Skeletal muscle satellite cell (primary cell): Measurements from ENCODE around the gene PPFIBP1.

Source experiments
- H3K27me3 ChIP-seq: 2 replicates; pipeline ENCODE4 v1.7.0; 2013; ENCODE audit warnings: low read length; ENCODE audit not compliant: control insufficient read depth, insufficient read depth
- H3K36me3 ChIP-seq: 2 replicates; pipeline ENCODE4 v1.7.0; 2013; ENCODE audit warnings: mild to moderate bottlenecking, control low read depth, low read length; ENCODE audit not compliant: insufficient read depth
- H3K4me1 ChIP-seq: 2 replicates; pipeline ENCODE4 v1.7.0; 2013; ENCODE audit warnings: low read length; ENCODE audit not compliant: control insufficient read depth, insufficient read depth
- H3K4me2 ChIP-seq: 2 replicates; pipeline ENCODE4 v1.7.0; 2013; ENCODE audit warnings: mild to moderate bottlenecking, low read length
- H3K4me3 ChIP-seq: 2 replicates; pipeline ENCODE4 v1.7.0; 2013; ENCODE audit warnings: low read length
- H3K9ac ChIP-seq: 2 replicates; pipeline ENCODE4 v1.7.0; 2013; ENCODE audit warnings: mild to moderate bottlenecking, low read depth, low read length, moderate library complexity
- H3K9me3 ChIP-seq: replicated peaks from 2 replicates; pipeline ENCODE4 v1.7.0; 2013; ENCODE audit warnings: mild to moderate bottlenecking, control low read depth, low read length

The PPFIBP1 gene

DNA sequence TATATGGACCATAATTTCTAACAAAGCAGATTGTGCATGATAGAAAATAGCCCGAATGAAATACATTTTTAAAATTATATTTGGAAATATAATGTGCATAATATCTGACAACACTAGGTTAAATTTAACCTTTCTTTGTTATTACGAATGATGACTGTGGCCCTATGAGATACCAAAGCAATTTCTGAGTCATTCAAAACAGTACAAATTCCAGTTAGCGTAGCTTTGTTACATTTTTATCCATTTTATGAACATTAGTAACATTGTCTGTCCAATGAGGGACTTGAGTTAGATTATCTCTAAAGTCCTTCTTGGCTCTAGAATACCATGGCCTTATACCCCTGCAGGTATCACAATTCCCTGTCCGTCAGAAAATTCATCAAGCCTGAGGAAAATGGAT is 133.3 kb downstream of the PPFIBP1 start:
- H3K9me3 ChIP-seq, result no peaks in the 10 kb centered on the region
- peaks cover 70% of the 10 kb centered on the region for H3K36me3 ChIP-seq
- H3K4me3 ChIP-seq, result no peak overlapping the region
- no peaks in the 10 kb centered on the region for H3K27me3 ChIP-seq
- no peak overlapping the region for H3K4me2 ChIP-seq
- H3K4me1 ChIP-seq, result no peaks in the 10 kb centered on the region
- no peak overlapping the region for H3K9ac ChIP-seq

DNA sequence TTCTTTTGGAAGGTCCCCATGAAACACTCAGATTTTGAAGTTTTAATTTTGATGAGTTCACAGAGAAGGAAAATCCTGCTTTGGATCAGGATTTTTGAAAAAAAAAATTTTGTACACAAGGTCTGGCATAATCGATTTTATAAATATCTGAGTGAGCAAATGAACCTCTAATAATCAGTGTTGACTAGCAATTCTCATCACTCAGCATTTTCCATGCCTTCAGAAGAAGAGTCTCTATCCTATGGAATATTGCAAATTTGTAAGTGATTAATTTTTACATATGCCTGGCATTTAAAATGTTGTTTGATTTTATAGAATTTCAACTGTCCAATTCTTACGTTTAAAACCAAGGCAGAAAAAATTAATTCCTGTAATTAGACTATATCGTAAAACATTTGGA is 141.7 kb downstream of the PPFIBP1 start:
- Histone ChIP-seq H3K9me3 (no peaks in the 10 kb centered on the region), H3K27me3 (no peaks in the 10 kb centered on the region), H3K4me2 (no peak overlapping the region), H3K36me3 (peaks cover 83% of the 10 kb centered on the region), H3K4me3 (no peak overlapping the region), H3K4me1 (peaks cover 15% of the 10 kb centered on the region), H3K9ac (no peak overlapping the region)

DNA sequence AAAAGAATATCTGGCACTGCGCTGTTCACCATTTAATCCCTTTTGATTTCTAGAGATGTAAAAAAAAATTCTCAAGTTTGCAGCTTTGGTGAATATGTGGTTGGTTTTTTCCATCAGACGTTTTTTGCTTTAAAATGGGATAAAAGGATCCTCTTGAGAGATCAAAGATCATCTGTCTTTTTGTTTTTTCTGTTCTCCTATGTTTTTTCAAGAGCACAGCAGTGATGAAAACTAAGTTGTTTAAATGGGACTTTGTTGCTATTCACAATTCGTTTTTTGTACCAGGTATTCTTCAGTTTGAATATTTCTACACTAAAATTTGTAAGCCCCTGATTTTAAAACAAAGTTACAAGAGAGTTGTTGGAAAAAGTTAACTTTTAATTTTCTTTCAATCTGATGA is 142.5 kb downstream of the PPFIBP1 start:
- Histone ChIP-seq H3K36me3 (peaks cover 83% of the 10 kb centered on the region), H3K9me3 (no peaks in the 10 kb centered on the region), H3K4me1 (peaks cover 15% of the 10 kb centered on the region), H3K4me2 (no peak overlapping the region), H3K4me3 (no peak overlapping the region), H3K27me3 (no peaks in the 10 kb centered on the region), H3K9ac (no peak overlapping the region)

DNA sequence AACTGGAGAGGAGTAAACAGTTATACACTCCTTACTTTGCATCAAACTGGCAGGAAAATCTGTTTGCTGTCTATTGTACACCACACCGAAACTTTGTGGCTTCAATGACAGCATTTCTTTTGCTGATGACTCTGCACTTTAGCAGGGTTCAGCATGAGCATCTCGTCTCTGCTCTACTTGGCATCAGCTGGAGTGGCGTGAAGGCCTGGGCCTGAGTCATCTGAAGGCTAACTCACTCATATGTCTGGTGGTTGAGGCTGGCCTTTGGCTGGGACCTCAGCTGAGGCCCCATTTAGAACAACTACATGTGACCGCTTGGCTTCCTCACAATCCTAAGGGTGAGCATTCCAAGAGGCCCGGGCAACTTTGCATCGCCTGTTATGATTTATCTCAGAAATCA is 143.5 kb downstream of the PPFIBP1 start:
- peaks cover 83% of the 10 kb centered on the region for H3K36me3 ChIP-seq

DNA sequence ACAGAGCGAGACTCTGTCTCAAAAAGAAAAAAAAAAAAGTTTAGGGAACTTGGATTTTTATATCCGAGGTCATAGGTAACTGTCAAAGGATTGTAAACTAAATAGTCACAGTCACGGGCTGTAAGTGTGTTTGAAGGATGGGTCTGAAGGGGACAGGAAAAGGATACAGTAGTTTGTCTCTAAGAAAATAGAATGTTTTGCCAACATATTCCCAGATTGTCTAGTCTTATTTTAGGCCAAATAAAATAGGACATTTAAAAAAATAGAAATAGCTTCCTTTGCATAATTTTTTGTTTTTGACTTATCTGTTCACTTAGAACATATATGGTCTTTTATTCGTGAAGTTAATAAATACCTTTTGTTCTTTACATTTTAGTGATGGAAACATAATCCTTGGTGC is 148.0 kb downstream of the PPFIBP1 start:
- H3K9ac ChIP-seq, result no peak overlapping the region
- H3K4me3 ChIP-seq, result no peak overlapping the region

More for the DNA sequence above, 143.5 kb downstream of the PPFIBP1 start:
- Histone ChIP-seq H3K9ac (no peak overlapping the region), H3K4me3 (no peak overlapping the region), H3K4me1 (peaks cover 15% of the 10 kb centered on the region), H3K9me3 (no peaks in the 10 kb centered on the region), H3K27me3 (no peaks in the 10 kb centered on the region), H3K4me2 (no peak overlapping the region)

DNA sequence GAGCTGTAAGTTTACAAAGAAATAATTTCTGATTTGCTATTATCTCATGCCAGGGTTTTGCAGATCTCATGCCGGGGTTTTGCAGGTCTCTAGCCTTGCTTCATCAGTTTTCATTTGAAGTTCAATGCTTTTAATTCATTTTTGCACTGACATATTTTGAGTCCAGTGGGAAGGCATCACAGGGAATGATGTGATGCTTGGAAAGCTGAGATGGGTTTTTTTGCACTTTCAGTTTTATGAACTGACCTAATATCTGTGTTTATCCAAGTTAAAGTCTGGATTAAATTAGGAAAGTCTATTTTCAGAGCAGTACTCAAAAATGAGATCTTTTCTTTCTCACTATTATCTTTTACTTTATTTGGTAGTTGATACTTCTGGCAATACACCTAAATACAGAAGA is 148.6 kb downstream of the PPFIBP1 start:
- Histone ChIP-seq H3K4me3 (no peak overlapping the region), H3K4me2 (no peak overlapping the region), H3K36me3 (peaks cover 84% of the 10 kb centered on the region), H3K9me3 (no peaks in the 10 kb centered on the region), H3K4me1 (peaks cover 7% of the 10 kb centered on the region), H3K27me3 (no peaks in the 10 kb centered on the region), H3K9ac (no peak overlapping the region)

More for the DNA sequence above, 148.0 kb downstream of the PPFIBP1 start:
- Histone ChIP-seq H3K36me3 (peaks cover 84% of the 10 kb centered on the region), H3K4me2 (no peak overlapping the region), H3K27me3 (no peaks in the 10 kb centered on the region), H3K9me3 (no peaks in the 10 kb centered on the region), H3K4me1 (peaks cover 12% of the 10 kb centered on the region)

DNA sequence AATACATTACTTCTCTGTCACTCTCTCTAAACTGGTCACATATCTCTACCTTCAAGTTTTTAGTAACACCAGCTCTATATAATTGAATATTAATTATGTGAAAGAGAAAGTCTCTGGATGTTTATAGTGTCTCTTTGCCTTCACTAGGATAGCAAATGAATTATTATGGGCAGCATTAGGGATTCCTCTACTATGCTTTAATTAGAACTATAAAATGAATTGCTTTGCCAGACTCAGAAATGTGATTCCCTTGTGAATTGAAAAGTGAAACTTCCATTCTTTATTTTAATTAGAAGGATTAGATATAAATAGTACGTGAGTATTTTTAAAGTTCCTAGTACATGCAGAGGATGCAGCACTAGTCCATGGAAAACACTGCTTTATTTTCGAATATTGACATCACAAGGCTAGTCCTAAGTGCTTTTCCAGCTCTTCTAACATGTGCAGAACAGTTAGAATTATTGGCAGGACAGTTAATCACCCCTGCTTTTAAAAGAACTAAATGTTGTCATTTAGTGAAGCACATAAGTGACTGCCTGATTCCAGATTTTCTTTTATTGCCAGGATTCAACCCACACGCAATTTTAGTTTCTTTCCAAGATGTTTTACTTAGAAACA is 149.2 kb downstream of the PPFIBP1 start:
- no peak overlapping the region for H3K9ac ChIP-seq
- no peaks in the 10 kb centered on the region for H3K27me3 ChIP-seq
- H3K36me3 ChIP-seq, result peaks cover 84% of the 10 kb centered on the region

DNA sequence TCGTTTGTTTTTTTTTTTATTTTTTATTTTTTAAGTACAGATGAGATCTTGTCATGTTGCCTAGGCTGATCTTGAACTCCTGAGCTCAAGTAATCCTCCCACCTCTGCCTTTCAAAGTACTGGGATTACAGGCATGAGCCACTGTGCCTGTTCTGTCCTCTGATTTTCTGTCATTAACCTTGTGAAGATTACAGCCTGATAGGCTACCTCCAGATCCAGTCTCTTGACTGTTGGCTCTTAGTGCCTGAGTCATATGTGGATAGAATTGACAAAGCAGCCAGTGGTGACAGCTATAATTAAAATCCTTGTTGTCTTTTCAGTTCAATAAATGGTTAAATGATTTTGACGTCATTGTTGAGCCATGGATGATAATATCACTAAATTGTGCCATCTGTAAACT is 151.0 kb downstream of the PPFIBP1 start:
- peaks cover 81% of the 10 kb centered on the region for H3K36me3 ChIP-seq

More for the DNA sequence above, 149.2 kb downstream of the PPFIBP1 start:
- H3K4me1 ChIP-seq, result peaks cover under 1% of the 10 kb centered on the region
- no peak overlapping the region for H3K4me3 ChIP-seq
- no peaks in the 10 kb centered on the region for H3K9me3 ChIP-seq
- no peak overlapping the region for H3K4me2 ChIP-seq

DNA sequence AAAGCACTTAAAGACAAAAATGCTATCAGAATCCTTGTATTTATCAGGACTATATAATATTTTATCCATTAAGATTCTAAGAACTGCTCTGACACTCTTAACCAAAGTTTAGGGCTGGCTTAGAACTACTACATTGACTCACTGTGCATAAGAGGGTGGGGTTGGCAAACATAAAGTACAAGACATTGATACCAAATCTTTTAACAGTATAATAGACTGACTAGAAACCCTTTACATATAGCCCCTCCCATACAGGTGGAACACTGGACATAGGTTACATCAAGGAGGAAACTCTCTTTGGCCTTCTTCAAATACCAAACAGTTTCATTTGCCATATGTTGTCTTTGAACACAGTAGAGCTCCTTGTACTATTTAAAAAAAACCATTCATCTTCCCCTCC is 156.6 kb downstream of the PPFIBP1 start:
- H3K9ac ChIP-seq, result no peak overlapping the region
- H3K4me2 ChIP-seq, result no peak overlapping the region
- H3K9me3 ChIP-seq, result no peaks in the 10 kb centered on the region
- no peak overlapping the region for H3K4me3 ChIP-seq
- no peaks in the 10 kb centered on the region for H3K27me3 ChIP-seq
- peaks cover 81% of the 10 kb centered on the region for H3K36me3 ChIP-seq
- H3K4me1 ChIP-seq, result no peaks in the 10 kb centered on the region

More for the DNA sequence above, 151.0 kb downstream of the PPFIBP1 start:
- H3K4me3 ChIP-seq, result no peak overlapping the region
- H3K4me1 ChIP-seq, result no peaks in the 10 kb centered on the region
- no peak overlapping the region for H3K4me2 ChIP-seq
- H3K9me3 ChIP-seq, result no peaks in the 10 kb centered on the region
- H3K27me3 ChIP-seq, result no peaks in the 10 kb centered on the region
- H3K9ac ChIP-seq, result no peak overlapping the region

DNA sequence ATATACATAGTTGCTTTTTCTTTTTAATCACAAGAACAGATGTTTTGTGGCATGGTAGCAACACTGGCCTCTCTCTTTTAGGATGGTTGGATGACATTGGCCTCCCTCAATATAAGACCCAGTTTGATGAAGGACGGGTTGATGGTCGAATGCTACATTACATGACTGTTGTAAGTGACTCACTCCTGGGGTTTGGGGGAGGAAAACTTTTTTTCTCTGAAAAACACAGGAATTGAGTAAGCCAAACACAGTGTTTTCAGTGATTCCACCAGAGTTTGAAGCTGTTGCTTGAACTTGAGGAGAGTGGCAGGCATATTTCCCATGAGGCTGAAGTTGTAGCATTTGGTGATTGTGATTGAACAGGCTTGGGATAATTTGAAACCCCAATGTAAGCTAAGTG is 158.5 kb downstream of the PPFIBP1 start:
- no peak overlapping the region for H3K4me2 ChIP-seq
- H3K4me3 ChIP-seq, result no peak overlapping the region
- H3K9me3 ChIP-seq, result no peaks in the 10 kb centered on the region
- H3K36me3 ChIP-seq, result peaks cover 78% of the 10 kb centered on the region
- H3K27me3 ChIP-seq, result no peaks in the 10 kb centered on the region
- no peaks in the 10 kb centered on the region for H3K4me1 ChIP-seq
- no peak overlapping the region for H3K9ac ChIP-seq

DNA sequence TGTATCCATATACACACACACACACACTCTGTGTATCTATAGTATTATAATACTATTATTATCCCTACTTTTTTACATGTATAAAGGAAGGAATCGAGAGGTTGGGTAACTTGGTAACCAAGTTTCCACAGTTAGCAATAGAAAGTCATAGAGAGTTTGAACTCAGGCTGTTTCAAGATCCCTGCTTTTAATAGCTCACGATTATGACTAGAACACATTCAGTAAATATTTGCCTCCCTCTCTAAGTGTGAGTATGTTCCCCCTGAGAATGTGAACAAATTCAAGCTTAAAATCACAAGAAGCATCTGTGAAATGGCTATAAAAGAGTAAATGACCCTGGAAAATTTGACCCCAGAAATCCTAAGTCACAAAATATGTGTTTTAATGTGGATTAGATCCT is 161.3 kb downstream of the PPFIBP1 start:
- Histone ChIP-seq H3K27me3 (no peaks in the 10 kb centered on the region), H3K36me3 (peaks cover 81% of the 10 kb centered on the region), H3K9me3 (no peaks in the 10 kb centered on the region), H3K4me3 (no peak overlapping the region), H3K4me1 (no peaks in the 10 kb centered on the region), H3K9ac (no peak overlapping the region), H3K4me2 (no peak overlapping the region)

DNA sequence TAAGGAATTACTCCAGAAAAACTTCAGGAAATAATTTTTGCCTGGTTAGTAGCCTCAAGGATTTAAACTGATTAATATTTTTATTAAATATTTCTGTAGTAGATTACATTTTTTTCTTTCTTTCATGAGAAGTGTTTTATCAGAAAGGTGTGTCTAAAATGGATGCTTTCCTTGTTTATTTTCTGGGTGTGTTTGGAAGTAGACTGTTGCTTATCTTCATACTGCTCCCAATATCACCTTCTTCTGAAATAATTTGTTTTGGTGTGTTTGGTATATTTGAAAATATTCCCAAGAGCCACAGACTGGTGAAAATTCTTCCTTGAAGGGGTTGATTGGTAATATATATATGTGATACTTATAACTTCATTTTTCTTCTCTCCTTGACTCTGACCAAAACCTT is 162.1 kb downstream of the PPFIBP1 start:
- no peaks in the 10 kb centered on the region for H3K4me1 ChIP-seq
- H3K9me3 ChIP-seq, result no peaks in the 10 kb centered on the region
- peaks cover 82% of the 10 kb centered on the region for H3K36me3 ChIP-seq
- no peak overlapping the region for H3K4me3 ChIP-seq
- H3K9ac ChIP-seq, result no peak overlapping the region
- H3K27me3 ChIP-seq, result no peaks in the 10 kb centered on the region
- H3K4me2 ChIP-seq, result no peak overlapping the region
